HEK293T (cell line): ENCODE data around the gene ZBTB4.

Experiments used
- BHLHE40 ChIP-seq: fragments of 450-650 bp; IDR thresholded peaks from 2 replicates; pipeline ENCODE4 v1.6.1; 2016; ENCODE audit warnings: mild to moderate bottlenecking, moderate library complexity, borderline replicate concordance
- CTBP1 ChIP-seq: fragments of 450-650 bp; IDR thresholded peaks from 2 replicates; pipeline ENCODE4 v1.6.1; 2016; ENCODE audit warnings: borderline replicate concordance
- FOXA1 ChIP-seq: fragments of 450-650 bp; IDR thresholded peaks from 2 replicates; pipeline ENCODE4 v1.6.1; 2016; ENCODE audit warnings: mild to moderate bottlenecking
- FOXK2 ChIP-seq: fragments of 450-650 bp; IDR thresholded peaks from 2 replicates; pipeline ENCODE4 v1.6.1; 2016; ENCODE audit warnings: mild to moderate bottlenecking
- HDGF ChIP-seq: fragments of 450-650 bp; IDR thresholded peaks from 2 replicates; pipeline ENCODE4 v1.6.1; 2017; ENCODE audit warnings: antibody characterized with exemption, borderline replicate concordance
- NFRKB ChIP-seq: fragments of 450-650 bp; IDR thresholded peaks from 2 replicates; pipeline ENCODE4 v1.6.1; 2016; ENCODE audit warnings: mild to moderate bottlenecking, moderate library complexity
- PKNOX1 ChIP-seq: fragments of 450-650 bp; IDR thresholded peaks from 2 replicates; pipeline ENCODE4 v1.6.1; 2016
- SP1 ChIP-seq: fragments of 450-650 bp; IDR thresholded peaks from 2 replicates; pipeline ENCODE4 v1.6.1; 2017
- SUZ12 ChIP-seq: fragments of 450-650 bp; IDR thresholded peaks from 2 replicates; pipeline ENCODE4 v1.6.1; 2016; ENCODE audit warnings: mild to moderate bottlenecking

GRCh38 chr17:7423679-7424078, 55.8 kb downstream of the ZBTB4 start:
- no peak for TF ChIP-seq FOXA1
- TF ChIP-seq SP1, result no peak
- no peak for TF ChIP-seq PKNOX1
- no peak for TF ChIP-seq SUZ12
- no peak for TF ChIP-seq HDGF
- TF ChIP-seq CTBP1, result no peak
- TF ChIP-seq FOXK2, result no peak
- no peak for TF ChIP-seq BHLHE40
- TF ChIP-seq NFRKB, result no peak
